ENCODE data around the gene LINC01488.

Gene LINC01488

DNA sequence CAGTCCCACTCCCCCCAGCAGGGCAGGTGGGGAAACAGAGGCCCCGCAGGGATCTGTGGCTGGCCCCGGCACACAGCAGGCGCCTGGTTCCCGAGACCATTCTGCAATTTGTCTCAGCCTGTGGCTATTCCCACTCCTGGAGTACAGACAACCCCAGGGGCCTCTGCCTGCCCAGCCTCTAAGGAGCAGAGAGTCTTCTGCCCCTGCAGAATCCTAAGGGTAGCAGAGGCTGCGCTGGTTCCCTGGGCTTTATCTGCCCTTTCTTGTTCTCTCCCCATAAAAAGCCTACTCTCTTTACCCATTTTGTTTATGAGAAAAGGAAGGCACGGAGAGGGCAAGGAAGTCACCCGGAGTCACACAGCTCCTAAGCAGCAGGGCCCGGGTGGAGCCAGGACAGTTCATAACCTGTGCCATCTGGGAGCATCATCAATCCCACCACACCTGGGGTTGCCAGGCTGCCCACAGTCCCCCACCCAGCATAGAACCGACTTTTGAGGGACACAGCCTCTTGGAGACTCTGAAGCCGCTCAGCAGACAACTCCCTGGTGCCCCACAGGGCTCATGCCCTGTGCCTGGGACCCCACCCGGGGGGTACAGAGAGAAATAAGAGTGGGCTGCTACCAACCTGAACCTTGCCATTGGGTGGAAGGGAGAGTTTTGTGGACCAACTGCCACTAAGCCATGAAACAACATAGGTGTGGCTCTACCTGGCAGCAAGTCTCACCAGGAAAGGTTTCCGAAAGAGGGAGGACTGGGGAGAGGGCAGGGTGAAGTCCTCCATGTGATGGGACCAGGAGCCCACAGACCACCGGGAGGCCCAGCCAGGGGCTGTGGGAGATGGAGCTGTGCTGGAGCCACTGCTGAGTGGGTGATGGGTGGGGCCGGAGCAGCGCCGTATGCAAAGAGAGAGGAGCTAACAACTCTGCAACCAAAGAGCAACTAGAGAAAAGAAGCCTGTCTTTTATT lies 17.2 kb upstream of the LINC01488 start:
- DNase-seq (ENCODE audit: low read depth) = no peak

GRCh38 chr11:69465236-69466000 lies 16.0 kb upstream of the LINC01488 start:
- no peak for DNase-seq (ENCODE audit: low read depth)

- DNase-seq (ENCODE audit: low read depth) = no peak
Measured at GRCh38 chr11:69466039-69466438, 15.4 kb upstream of the LINC01488 start.

DNA sequence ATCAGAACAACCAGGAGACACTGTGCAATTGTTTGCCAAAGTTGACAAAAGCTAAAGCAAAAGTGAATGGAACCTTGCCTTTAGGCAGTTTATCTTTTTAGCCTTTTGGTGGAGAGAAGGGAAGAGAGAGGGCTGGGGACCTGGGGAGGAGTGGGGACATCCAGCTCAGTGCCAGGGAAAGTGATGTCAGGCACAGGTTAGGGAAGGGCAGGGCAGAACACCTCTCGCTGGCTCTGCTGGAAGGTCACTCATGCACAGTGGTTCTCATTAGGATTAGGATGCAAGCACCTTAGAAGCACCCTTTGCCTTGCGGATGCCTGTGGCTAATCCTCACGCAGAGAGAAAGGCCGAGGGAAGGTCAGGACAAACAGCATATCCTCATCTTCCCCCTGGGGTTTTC lies 14.3 kb upstream of the LINC01488 start:
- DNase-seq (ENCODE audit: low read depth) = no peak

DNA sequence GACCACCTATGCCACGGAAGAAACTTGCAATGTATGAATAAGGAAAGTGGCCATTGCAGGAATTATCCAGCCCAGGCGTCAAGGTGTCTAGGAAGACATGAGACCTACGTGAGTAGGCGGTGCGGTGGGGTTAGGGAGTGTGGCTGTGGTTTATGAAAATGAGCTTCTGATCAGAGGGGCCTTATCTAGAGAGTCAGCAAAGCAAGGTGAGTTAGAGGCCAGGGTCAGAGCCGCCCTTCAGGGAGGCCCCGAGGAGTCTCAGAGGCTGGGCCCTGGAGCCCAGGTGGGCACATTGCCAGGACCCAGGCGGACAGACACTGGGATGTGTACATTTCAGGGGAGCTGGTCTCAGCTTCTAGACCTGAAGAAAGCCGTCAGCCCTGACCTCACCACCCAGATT lies 13.8 kb upstream of the LINC01488 start:
- no peak for DNase-seq (ENCODE audit: low read depth)

GRCh38 chr11:69468221-69468620 lies 13.2 kb upstream of the LINC01488 start:
- no peak for DNase-seq (ENCODE audit: low read depth)

DNA sequence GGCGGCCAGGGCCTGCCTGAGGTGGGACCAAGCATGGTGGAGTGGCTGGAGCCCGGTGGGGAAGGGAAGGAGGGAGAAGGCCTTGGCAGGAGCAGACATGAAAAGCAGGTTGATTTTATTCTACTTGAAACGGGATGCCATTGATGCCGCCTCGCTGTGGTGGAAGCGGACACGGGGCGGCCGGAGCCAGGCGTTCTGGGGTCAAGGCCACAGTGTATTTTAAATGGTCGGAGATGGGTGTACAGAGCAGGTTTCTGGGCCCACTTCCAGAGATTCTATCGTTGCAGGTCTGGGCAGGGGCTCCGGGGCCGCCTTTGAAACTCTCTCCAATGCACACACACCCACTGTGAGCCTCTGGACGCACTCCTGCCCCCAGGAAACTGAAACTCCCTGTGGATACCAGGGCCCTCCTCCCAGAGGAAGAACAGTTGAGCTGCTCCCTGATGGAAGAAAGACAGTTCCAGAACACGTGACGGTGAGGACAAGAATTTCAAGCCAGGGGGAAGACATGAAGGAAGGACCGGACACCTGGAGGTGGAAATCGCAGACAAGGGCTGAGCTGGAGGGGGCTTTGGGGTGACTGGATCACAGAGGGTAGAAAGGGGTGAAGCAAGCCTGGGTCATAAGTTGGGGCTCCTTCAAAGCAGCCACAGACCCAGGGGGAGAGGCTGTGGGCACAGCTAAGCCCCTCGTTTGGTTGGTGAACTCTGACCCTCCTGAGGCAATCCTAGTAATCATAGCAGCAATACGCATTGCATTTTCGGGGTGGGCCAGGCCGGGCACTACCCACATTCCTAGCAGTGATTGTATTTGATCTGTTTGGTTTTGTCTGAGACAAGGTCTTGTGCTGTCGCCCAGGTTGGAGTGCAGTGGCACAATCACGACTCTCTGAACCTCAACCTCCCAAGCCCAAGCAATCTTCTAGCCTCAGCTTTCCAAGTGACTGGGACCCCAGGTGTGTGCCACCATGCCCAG lies 12.3 kb upstream of the LINC01488 start:
- DNase-seq (ENCODE audit: low read depth) = no peak

DNA sequence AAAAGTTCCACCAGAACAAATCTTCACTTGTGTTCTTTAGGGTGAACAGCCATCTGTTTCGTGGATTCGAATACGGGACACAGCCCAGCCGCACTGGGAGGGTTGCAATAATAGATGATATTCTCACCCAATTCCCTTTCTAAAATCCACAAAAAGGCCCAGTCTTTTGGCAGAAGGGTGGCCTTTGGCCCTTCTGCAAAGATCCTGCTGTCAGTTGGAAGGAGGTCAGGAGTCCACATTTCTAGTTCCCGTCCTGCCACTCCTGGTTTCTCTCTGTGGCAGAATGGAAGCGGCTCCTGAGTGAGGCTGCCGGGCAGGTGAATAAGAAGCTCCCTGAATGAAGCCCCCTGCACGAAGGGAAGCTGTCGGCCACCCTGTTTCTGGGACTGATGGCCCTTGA lies 11.2 kb upstream of the LINC01488 start:
- no peak for DNase-seq (ENCODE audit: low read depth)

GRCh38 chr11:69470793-69471728 lies 10.4 kb upstream of the LINC01488 start:
- DNase-seq (ENCODE audit: low read depth) = peak; percentile 65

DNA sequence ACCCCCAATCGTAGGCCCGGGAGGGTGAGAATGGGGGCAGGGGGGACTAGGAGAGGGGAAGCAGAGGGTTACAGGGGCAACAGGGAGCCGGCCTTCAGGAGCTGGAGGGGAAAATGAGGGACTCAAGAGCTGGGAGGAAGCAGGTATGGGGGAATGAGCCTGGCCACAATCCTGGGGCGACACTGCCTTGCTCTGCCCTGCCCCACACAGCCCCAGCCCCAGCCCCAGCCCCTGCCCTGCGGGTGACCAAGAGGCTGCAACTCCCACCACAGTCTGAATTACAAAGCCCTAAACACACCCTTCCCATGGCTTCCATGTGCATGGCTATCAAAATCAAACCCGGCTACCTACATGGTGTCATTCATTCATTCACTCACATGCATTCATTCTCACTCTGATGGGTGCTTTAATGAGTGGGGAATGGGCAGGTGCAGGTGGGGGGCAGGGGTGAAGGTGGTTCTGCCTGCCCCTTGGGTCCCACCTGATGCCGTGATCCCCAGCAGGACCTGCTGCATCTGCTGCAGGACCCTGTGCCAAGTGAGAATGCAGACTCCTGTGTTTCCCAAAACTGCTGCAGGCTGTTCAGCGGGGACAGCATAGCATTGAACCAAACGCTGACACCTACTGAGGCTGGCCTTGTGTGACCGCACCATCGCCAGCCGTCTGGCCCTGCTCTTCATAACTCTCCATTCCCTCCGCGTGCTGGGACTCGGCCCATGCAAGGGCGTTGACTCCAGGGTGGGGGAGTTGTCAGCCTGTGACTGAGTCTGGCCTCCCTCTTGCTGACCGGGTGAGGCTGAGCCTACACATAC lies 9.5 kb upstream of the LINC01488 start:
- no peak for DNase-seq (ENCODE audit: low read depth)

- DNase-seq (ENCODE audit: low read depth) = no peak
Measured at GRCh38 chr11:69472541-69473275, 8.8 kb upstream of the LINC01488 start.

- DNase-seq (ENCODE audit: low read depth) = no peak
Measured at GRCh38 chr11:69473276-69473845, 8.1 kb upstream of the LINC01488 start.

DNA sequence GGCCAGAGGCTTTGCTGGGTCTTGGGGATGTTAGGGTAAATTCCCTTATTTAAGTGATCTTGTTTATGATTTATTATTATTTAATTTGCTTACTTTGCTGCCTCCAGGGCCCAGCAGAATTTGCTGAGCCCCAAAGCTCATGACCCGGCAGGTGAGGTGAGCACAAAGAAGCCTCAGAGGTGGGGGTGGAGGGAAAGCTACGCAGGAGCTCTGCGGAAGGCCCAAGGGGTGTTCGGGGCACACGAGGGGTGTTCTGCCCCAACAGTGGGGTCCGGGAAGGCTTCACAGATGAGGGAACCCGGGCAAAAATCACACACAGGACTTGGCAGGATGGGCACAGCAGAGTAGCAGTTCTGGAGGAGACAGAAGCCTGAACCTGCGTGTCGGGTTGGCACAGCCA lies 6.7 kb upstream of the LINC01488 start:
- DNase-seq (ENCODE audit: low read depth) = no peak

DNA sequence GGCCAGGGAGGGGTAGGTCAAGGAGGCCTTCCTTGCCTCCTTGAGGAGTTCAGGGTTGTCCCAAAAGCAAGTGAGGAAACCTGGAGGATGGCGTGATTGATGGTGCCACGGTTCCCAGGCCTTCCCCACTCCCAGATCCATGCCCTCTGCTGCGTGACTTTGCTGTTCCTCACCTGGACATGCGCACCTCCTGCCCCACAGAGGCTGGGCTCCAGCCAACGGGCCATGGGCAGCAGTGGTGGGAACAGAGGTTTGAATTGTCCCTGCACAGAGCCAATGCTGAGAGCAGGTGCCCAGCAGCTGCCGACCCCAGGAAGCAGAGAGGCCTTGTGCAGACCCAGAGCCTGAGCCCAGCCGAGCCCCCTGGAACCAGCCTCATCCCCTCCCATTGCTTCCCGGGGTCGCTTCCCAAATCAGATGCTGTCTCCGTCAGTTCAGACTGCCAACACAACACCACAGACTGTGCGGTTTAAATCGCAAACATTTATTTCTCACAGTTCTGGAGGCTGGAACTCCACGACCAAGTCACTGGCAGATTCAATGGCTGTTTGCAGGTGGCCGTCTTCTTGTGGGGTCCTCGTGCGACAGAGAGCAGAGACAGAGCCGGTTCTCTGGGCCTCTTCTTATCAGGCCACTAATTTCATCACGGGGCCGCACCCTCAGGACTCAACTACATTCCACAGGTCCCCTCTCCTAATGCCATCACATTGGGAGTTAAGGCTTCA lies 6.2 kb upstream of the LINC01488 start:
- no peak for DNase-seq (ENCODE audit: low read depth)

GRCh38 chr11:69475866-69476471 lies 5.5 kb upstream of the LINC01488 start:
- no peak for DNase-seq (ENCODE audit: low read depth)

DNA sequence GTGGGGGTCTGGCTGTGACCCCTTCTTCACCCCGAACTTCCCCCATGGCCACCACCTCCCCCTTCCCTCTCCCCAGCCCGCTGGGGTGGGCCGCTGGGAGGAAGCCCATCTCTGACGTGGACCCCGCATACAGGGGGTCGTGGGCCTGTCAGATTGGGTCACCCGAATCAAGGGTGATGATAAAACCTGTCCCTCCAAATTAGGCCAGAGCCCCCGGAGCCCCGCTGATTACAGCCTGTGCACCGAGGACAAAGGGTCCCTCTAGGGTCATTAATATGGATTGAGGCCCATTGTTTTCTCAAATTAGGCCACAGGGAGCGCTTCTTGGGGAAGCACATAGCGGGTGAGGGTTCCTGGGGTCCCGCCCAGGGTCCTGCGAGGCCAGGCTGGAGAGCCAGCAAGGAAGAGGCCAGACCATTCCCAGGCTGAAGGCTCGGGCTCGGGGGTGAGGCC lies 4.9 kb upstream of the LINC01488 start:
- no peak for DNase-seq (ENCODE audit: low read depth)

- DNase-seq (ENCODE audit: low read depth) = no peak
Measured at GRCh38 chr11:69477086-69477485, 4.4 kb upstream of the LINC01488 start.
